Loucy (cell line): ENCODE measurements around the gene TMEM131.

Experiments
- H2AFZ ChIP-seq: fragments of 200-600 bp; sonication (generic); 2 replicates; pipeline ENCODE4 v1.6.0; 2016; ENCODE audit warnings: antibody characterized with exemption, mild to moderate bottlenecking, low read length, moderate library complexity
- H3F3A ChIP-seq: fragments of 200-600 bp; 2 replicates; pipeline ENCODE4 v1.6.0; 2016; ENCODE audit warnings: antibody characterized with exemption, low read depth, mild to moderate bottlenecking
- H3K27me3 ChIP-seq: fragments of 200-600 bp; sonication (generic); 2 replicates; pipeline ENCODE4 v1.6.1; 2014; ENCODE audit warnings: low read length, mild to moderate bottlenecking; ENCODE audit not compliant: insufficient read depth, poor library complexity, severe bottlenecking
- H3K36me3 ChIP-seq: fragments of 200-600 bp; sonication (generic); 2 replicates; pipeline ENCODE4 v1.6.1; 2016; ENCODE audit warnings: low read length; ENCODE audit not compliant: insufficient read depth
- H3K4me1 ChIP-seq: fragments of 200-600 bp; sonication (generic); 2 replicates; pipeline ENCODE4 v1.5.1; 2014; ENCODE audit warnings: low read length, mild to moderate bottlenecking; ENCODE audit not compliant: insufficient read depth, poor library complexity, severe bottlenecking
- H3K4me2 ChIP-seq: fragments of 200-600 bp; sonication (generic); 2 replicates; pipeline ENCODE4 v1.6.0; 2014; ENCODE audit warnings: antibody characterized with exemption, low read length, low read depth, mild to moderate bottlenecking; ENCODE audit not compliant: poor library complexity, severe bottlenecking
- H3K4me3 ChIP-seq: fragments of 200-600 bp; sonication (generic); 2 replicates; pipeline ENCODE4 v1.5.1; 2014; ENCODE audit warnings: low read length, mild to moderate bottlenecking, mixed read lengths; ENCODE audit not compliant: poor library complexity, severe bottlenecking
- H3K79me2 ChIP-seq: fragments of 200-600 bp; sonication (generic); 2 replicates; pipeline ENCODE4 v1.6.1; 2014; ENCODE audit warnings: low read length; ENCODE audit not compliant: insufficient read depth
- H3K9ac ChIP-seq: fragments of 200-600 bp; sonication (generic); 2 replicates; pipeline ENCODE4 v1.6.0; 2014; ENCODE audit warnings: mild to moderate bottlenecking, low read depth, low read length, moderate library complexity; ENCODE audit not compliant: poor library complexity, severe bottlenecking
- H3K9me2 ChIP-seq: fragments of 200-600 bp; sonication (generic); replicated peaks from 2 replicates; pipeline ENCODE4 v1.6.1; 2016; ENCODE audit warnings: low read depth, low read length, mixed read lengths
- H3K9me3 ChIP-seq: fragments of 200-600 bp; sonication (generic); 2 replicates; pipeline ENCODE4 v1.6.1; 2014; ENCODE audit warnings: mild to moderate bottlenecking, antibody characterized with exemption, low read length, low read depth; ENCODE audit not compliant: insufficient read depth
- H4K20me1 ChIP-seq: fragments of 200-600 bp; sonication (generic); 2 replicates; pipeline ENCODE4 v1.6.0; 2014; ENCODE audit warnings: antibody characterized with exemption, low read length, mild to moderate bottlenecking; ENCODE audit not compliant: insufficient read depth, poor library complexity, severe bottlenecking
- EZH2phosphoT487 ChIP-seq: fragments of 200-600 bp; IDR thresholded peaks from 2 replicates; pipeline ENCODE4 v1.6.1; 2018; ENCODE audit warnings: antibody characterized with exemption, mild to moderate bottlenecking, moderate library complexity, borderline replicate concordance
- TF ChIP-seq, protein P1 (sequence below): fragments of 200-600 bp; sonication (generic); conservative IDR thresholded peaks from 2 replicates; pipeline ENCODE4 v1.5.1; 2014; ENCODE audit warnings: mild to moderate bottlenecking, antibody characterized with exemption, low read length

TMEM131 gene

DNA sequence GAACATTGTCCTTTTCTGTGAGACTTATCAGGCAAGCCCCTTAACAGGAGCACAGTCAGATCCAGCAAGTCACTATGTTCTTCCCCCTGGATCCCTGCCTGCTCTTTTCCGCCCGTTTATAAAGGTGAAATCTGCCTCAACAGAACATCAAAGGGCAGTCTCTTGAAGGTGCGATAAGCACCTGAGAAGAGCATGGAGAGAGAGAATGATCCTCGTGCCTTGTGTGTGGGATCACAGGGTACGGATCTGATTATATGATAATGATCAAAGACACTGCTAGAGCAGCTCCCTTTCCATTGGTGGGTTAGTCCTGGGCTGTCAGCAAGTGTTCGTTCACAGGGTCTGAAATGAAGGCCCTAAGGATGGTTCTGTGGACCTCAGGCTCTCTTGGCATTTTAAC, 176.0 kb downstream of the TMEM131 start:
- no peaks in the 10 kb centered on the region for H3F3A ChIP-seq
- H3K4me1 ChIP-seq, result peaks cover 13% of the 10 kb centered on the region
- H3K9ac ChIP-seq, result no peak overlapping the region
- no peaks in the 10 kb centered on the region for H3K27me3 ChIP-seq
- H4K20me1 ChIP-seq, result no peaks in the 10 kb centered on the region
- H3K9me2 ChIP-seq, result no peaks in the 10 kb centered on the region
- no peaks in the 10 kb centered on the region for H3K9me3 ChIP-seq
- H3K4me3 ChIP-seq, result no peak overlapping the region
- H2AFZ ChIP-seq, result no peak overlapping the region
- no peak overlapping the region for H3K4me2 ChIP-seq
- peaks cover 4% of the 10 kb centered on the region; the same call in 1 of the 2 replicates for H3K36me3 ChIP-seq
- no peaks in the 10 kb centered on the region for H3K79me2 ChIP-seq
- TF ChIP-seq EZH2phosphoT487, result no peak
- TF ChIP-seq, protein P1, sequence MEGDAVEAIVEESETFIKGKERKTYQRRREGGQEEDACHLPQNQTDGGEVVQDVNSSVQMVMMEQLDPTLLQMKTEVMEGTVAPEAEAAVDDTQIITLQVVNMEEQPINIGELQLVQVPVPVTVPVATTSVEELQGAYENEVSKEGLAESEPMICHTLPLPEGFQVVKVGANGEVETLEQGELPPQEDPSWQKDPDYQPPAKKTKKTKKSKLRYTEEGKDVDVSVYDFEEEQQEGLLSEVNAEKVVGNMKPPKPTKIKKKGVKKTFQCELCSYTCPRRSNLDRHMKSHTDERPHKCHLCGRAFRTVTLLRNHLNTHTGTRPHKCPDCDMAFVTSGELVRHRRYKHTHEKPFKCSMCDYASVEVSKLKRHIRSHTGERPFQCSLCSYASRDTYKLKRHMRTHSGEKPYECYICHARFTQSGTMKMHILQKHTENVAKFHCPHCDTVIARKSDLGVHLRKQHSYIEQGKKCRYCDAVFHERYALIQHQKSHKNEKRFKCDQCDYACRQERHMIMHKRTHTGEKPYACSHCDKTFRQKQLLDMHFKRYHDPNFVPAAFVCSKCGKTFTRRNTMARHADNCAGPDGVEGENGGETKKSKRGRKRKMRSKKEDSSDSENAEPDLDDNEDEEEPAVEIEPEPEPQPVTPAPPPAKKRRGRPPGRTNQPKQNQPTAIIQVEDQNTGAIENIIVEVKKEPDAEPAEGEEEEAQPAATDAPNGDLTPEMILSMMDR, result no peak

DNA sequence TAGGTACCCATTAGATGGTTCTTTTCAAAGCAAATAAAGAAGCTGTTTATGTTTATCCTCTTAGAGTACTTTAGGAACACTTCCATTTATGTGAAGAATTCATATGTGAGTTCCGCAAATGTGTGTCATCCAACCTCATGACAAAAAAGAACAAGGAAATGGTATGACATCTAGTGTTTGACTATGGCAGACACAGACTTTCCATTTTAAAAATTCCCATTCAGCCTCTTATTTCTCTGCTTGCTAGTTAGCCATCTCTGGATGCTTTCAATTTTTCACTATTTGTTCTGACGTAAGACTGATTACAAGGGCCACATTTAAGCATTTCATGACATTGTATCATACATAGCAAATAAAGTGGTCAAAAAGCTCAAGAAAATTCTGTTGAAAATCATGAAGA, 179.3 kb downstream of the TMEM131 start:
- TF ChIP-seq EZH2phosphoT487, result no peak
- TF ChIP-seq, protein P1, result no peak
- Histone ChIP-seq H3K27me3 (no peaks in the 10 kb centered on the region), H3F3A (no peaks in the 10 kb centered on the region), H2AFZ (no peak overlapping the region), H4K20me1 (no peaks in the 10 kb centered on the region), H3K9me3 (no peaks in the 10 kb centered on the region), H3K9me2 (no peaks in the 10 kb centered on the region), H3K36me3 (peaks cover 17% of the 10 kb centered on the region; the same call in 1 of the 2 replicates), H3K79me2 (no peaks in the 10 kb centered on the region), H3K4me3 (no peak overlapping the region), H3K9ac (no peak overlapping the region), H3K4me1 (peaks cover 19% of the 10 kb centered on the region), H3K4me2 (no peak overlapping the region)

DNA sequence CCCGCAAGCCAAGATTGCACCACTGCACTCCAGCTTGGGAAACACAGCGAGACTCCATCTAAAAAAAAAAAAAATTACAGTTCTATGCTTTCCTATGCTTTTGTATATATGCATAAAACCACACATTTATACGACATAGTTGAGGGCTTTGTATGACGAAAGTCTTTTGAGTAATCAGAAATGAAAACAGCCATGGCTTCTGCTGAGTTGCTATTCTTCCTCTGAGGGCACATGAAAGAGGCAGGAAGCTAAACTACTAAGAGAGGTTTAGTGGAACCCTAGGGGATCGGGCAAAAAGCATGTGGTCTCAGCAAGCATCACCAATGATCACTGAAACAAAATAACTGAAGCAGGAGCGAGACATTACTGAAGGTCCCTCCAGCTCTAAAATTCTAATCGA, 182.8 kb downstream of the TMEM131 start:
- TF ChIP-seq EZH2phosphoT487, result no peak
- TF ChIP-seq, protein P1, result no peak
- peaks cover 35% of the 10 kb centered on the region; the same call in 1 of the 2 replicates for H3K36me3 ChIP-seq

More for the DNA sequence above, 182.8 kb downstream of the TMEM131 start:
- Histone ChIP-seq H3K4me2 (no peak overlapping the region), H3F3A (no peaks in the 10 kb centered on the region), H3K4me3 (no peak overlapping the region), H3K27me3 (no peaks in the 10 kb centered on the region), H3K79me2 (no peaks in the 10 kb centered on the region), H2AFZ (no peak overlapping the region), H4K20me1 (no peaks in the 10 kb centered on the region), H3K9me2 (no peaks in the 10 kb centered on the region), H3K4me1 (peaks cover 19% of the 10 kb centered on the region), H3K9ac (no peak overlapping the region), H3K9me3 (no peaks in the 10 kb centered on the region)
